ENCODE measurements around the gene ALDH3B2.
"Not testable (repeated sequence)": the region's sequence is repeated elsewhere in the genome, so short reads cannot be mapped to it uniquely, and the experiment has no call there.

The ALDH3B2 gene

DNA sequence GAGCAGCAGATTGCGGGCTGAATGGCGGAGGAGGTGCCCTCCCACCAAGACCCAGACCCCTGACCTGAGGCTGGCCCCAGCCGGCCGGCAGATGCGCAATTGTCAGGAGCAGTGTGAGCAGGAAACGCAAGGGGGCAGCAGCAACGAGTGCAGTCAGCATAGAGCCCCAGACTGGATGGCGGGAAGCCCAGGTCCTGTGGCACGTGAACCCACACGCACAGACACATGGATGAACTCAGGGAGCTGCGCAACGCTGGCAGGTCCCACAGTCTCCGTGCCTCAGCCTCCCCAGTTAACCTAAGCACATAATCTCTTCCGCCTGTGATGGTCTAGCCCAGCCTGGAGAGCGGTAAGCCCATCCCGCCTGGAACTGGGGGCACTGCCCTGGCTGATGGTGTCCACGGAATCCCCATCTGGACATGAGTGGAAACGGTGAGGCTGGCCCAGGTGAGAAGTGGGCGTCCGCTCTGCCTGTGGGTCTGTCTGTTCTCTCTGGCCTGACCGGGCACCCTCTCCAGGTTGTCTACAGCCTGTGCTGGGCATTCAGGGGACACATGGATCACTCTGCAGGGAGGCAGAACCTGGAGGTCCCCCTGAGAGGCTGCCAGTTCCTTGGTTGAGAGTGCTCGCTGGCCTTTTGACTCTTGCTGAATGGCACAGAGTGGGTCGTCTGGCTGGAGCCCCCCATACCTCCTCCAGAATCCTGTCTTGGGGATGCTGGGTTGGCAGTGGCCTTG is 34.2 kb downstream of the ALDH3B2 start:
- peaks cover 6% of the 10 kb centered on the region; the same call in 1 of the 2 replicates for H3K79me2 ChIP-seq (ENCODE audit: control insufficient read depth, low read length)
- 0 out of 2 replicates have a peak, but pooled peaks cover 6% of the 10 kb centered on the region for H3F3A ChIP-seq (ENCODE audit: control insufficient read depth, insufficient read depth)
- no peaks in the 10 kb centered on the region for H3K27me3 ChIP-seq (ENCODE audit: control insufficient read depth, low read length)
- no peaks in the 10 kb centered on the region for H3K9me2 ChIP-seq (replicated peaks; ENCODE audit: control insufficient read depth, low read length)
- H4K20me1 ChIP-seq (ENCODE audit: control insufficient read depth, insufficient read depth, low read depth, low read length) = no peaks in the 10 kb centered on the region
- no peak overlapping the region for H3K4me2 ChIP-seq (ENCODE audit: low read length)
- no peak overlapping the region for H3K4me3 ChIP-seq (ENCODE audit: low read length)
- no peaks in the 10 kb centered on the region for H3K36me3 ChIP-seq (ENCODE audit: control insufficient read depth, low read length)
- peaks cover 17% of the 10 kb centered on the region for H3K4me1 ChIP-seq (ENCODE audit: control insufficient read depth, low read length)
- no peaks in the 10 kb centered on the region for H3K9me3 ChIP-seq (ENCODE audit: control insufficient read depth, insufficient read depth, low read length)
- H3K27ac ChIP-seq (ENCODE audit: low read depth, low read length) = no peak overlapping the region
- TF ChIP-seq, protein P1, sequence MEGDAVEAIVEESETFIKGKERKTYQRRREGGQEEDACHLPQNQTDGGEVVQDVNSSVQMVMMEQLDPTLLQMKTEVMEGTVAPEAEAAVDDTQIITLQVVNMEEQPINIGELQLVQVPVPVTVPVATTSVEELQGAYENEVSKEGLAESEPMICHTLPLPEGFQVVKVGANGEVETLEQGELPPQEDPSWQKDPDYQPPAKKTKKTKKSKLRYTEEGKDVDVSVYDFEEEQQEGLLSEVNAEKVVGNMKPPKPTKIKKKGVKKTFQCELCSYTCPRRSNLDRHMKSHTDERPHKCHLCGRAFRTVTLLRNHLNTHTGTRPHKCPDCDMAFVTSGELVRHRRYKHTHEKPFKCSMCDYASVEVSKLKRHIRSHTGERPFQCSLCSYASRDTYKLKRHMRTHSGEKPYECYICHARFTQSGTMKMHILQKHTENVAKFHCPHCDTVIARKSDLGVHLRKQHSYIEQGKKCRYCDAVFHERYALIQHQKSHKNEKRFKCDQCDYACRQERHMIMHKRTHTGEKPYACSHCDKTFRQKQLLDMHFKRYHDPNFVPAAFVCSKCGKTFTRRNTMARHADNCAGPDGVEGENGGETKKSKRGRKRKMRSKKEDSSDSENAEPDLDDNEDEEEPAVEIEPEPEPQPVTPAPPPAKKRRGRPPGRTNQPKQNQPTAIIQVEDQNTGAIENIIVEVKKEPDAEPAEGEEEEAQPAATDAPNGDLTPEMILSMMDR (IDR thresholded peaks at IDR 0.05; ENCODE audit: low read depth, low read length, poor library complexity, severe bottlenecking) = peak; percentile 92
- TF ChIP-seq EZH2phosphoT487 (IDR thresholded peaks at IDR 0.05; ENCODE audit: borderline replicate concordance, low read length) = no peak

DNA sequence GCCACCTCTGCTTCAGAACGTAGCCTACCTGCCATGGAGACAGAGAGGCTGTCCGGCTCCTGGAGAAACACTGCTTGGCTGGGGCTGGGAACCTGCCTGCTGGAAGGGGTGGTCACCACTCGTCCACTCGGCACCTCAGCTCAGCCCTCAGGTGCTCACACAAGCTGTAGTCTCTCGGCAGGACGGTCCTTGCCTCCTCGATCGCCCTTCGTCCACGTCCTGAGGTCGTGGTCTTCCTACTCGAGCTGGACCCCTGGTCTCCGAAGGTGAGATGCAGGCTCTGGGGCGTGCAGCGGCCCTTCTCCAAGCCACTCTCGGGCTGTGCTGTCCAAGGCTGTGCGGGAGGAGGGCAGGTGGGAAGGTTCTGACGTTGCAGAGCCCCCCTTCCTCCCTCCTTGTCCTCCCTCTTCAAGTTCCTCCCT is 35.0 kb downstream of the ALDH3B2 start, which contains the start of gene TBX10:
TBX10 (minus strand) TSS at position 326 of the 422 bp plus-strand sequence; CDS start at position 35, 291 bp downstream.
- Histone ChIP-seq H3K9me2 (replicated peaks; ENCODE audit: control insufficient read depth, low read length) (no peaks in the 10 kb centered on the region), H3K4me2 (ENCODE audit: low read length) (no peak within 1 kb of the TSS), H4K20me1 (ENCODE audit: control insufficient read depth, insufficient read depth, low read depth, low read length) (no peaks in the 10 kb centered on the region), H3K9me3 (ENCODE audit: control insufficient read depth, insufficient read depth, low read length) (no peaks in the 10 kb centered on the region), H3K36me3 (ENCODE audit: control insufficient read depth, low read length) (no peaks in the 10 kb centered on the region), H3K27me3 (ENCODE audit: control insufficient read depth, low read length) (no peaks in the 10 kb centered on the region), H3K4me1 (ENCODE audit: control insufficient read depth, low read length) (peaks cover 14% of the 10 kb centered on the region), H3K27ac (ENCODE audit: low read depth, low read length) (no peak within 1 kb of the TSS), H3F3A (ENCODE audit: control insufficient read depth, insufficient read depth) (0 out of 2 replicates have a peak, but pooled peaks cover 6% of the 10 kb centered on the region), H3K79me2 (ENCODE audit: control insufficient read depth, low read length) (peaks cover 1% of the 10 kb centered on the region; the same call in 1 of the 2 replicates), H3K4me3 (ENCODE audit: low read length) (no peak within 1 kb of the TSS)
- no peak for TF ChIP-seq EZH2phosphoT487 (IDR thresholded peaks at IDR 0.05; ENCODE audit: borderline replicate concordance, low read length)
- TF ChIP-seq, protein P1 (IDR thresholded peaks at IDR 0.05; ENCODE audit: low read depth, low read length, poor library complexity, severe bottlenecking) = no peak

DNA sequence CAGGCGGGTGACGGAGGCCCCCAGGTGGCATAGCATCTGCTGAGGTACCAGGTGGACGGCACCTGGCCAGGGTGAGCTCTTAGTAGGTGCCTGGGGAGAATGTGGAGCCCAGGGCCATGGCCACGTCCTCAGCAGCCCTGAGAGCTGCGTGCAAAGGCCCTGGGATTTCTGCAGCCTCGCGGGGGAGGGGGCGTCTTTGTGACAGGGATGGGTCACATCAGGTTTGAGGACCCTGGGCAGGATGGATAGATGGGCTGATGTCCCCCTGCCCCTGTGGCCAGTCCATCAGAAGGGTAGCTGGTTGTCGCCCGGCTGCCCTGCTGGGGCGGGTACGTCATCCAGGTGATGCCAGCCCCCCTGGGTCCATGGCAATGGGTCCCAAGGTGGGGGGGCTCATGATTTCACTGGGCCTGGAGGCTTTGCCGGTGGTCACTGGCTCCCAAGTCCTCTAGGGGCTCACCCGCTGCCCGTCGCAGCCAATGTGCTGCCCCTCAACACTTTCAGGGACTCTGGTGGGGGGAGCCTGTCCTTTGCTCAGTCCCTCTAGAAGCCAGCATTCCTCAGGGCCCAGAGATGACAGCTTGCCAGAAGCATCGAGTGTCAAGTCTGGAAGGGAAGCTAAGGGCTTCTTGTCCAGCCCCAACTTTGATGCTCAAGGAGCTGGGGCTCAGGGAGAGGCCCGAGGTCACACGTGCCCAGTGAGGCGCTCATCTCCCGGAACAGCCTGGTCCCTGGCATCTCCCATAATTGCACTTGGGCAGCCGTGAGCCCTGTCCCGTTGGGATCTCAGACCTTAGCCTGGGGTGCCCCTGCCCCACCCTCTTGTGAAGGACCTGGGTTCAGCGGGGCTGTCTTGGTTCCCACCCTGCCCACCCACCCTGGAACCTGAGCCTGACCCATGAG is 35.6 kb downstream of the ALDH3B2 start:
- H3K36me3 ChIP-seq (ENCODE audit: control insufficient read depth, low read length) = no peaks in the 10 kb centered on the region
- H3K9me2 ChIP-seq (replicated peaks; ENCODE audit: control insufficient read depth, low read length) = no peaks in the 10 kb centered on the region
- no peak overlapping the region for H3K4me3 ChIP-seq (ENCODE audit: low read length)
- no peaks in the 10 kb centered on the region for H3K9me3 ChIP-seq (ENCODE audit: control insufficient read depth, insufficient read depth, low read length)
- H3F3A ChIP-seq (ENCODE audit: control insufficient read depth, insufficient read depth) = 0 out of 2 replicates have a peak, but pooled peaks cover 6% of the 10 kb centered on the region
- H3K27me3 ChIP-seq (ENCODE audit: control insufficient read depth, low read length) = no peaks in the 10 kb centered on the region
- peaks cover 9% of the 10 kb centered on the region; the same call in 1 of the 2 replicates for H3K4me1 ChIP-seq (ENCODE audit: control insufficient read depth, low read length)
- H3K27ac ChIP-seq (ENCODE audit: low read depth, low read length) = no peak overlapping the region
- TF ChIP-seq, protein P1 (IDR thresholded peaks at IDR 0.05; ENCODE audit: low read depth, low read length, poor library complexity, severe bottlenecking) = no peak
- no peak for TF ChIP-seq EZH2phosphoT487 (IDR thresholded peaks at IDR 0.05; ENCODE audit: borderline replicate concordance, low read length)
- no peaks in the 10 kb centered on the region for H3K79me2 ChIP-seq (ENCODE audit: control insufficient read depth, low read length)
- H3K4me2 ChIP-seq (ENCODE audit: low read length) = no peak overlapping the region
- H4K20me1 ChIP-seq (ENCODE audit: control insufficient read depth, insufficient read depth, low read depth, low read length) = no peaks in the 10 kb centered on the region

DNA sequence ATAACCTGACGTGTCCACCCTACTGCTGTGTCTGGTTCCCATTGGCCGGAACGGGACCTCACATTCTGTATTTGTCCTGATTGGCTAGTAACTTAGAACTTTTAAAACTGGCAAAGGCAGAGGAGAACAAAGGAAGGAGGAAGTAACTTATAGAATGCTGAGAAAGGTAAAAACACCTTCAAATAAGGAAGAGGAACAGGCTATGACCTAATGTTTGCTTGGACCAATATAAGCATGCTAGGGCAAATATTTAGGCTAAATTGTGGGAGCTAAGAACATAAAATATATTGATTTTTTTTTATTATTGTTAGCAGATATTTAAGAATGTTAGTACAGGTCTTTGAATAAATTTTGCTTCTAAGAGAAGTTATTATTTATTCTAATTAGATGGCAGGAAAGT is 37.0 kb downstream of the ALDH3B2 start:
- H3K27me3 ChIP-seq (ENCODE audit: control insufficient read depth, low read length); H3K4me3 ChIP-seq (ENCODE audit: low read length); H3K4me2 ChIP-seq (ENCODE audit: low read length); H3F3A ChIP-seq (ENCODE audit: control insufficient read depth, insufficient read depth); H3K9me3 ChIP-seq (ENCODE audit: control insufficient read depth, insufficient read depth, low read length); H3K4me1 ChIP-seq (ENCODE audit: control insufficient read depth, low read length); H3K79me2 ChIP-seq (ENCODE audit: control insufficient read depth, low read length); H4K20me1 ChIP-seq (ENCODE audit: control insufficient read depth, insufficient read depth, low read depth, low read length); H3K27ac ChIP-seq (ENCODE audit: low read depth, low read length); H3K9me2 ChIP-seq (replicated peaks; ENCODE audit: control insufficient read depth, low read length); H3K36me3 ChIP-seq (ENCODE audit: control insufficient read depth, low read length): not testable (repeated sequence)

Data from DOHH2 (cell line).